ENCODE data around the gene PPP1R7. TPM values are rescaled to one million over a fixed set of nuclear protein-coding genes. Genes with fewer than 3 reads are reported as not detected.

Gene PPP1R7
- total and polyA plus RNA-seq, 2 of the 4 experiments (the other 2 are of a cell fraction) = 60.8 to 70.0 TPM

GRCh38 chr2:241160318-241160717 lies 10.1 kb downstream of the PPP1R7 start:
- BruUV-seq (replicated peaks) = no TSS peak
- Histone ChIP-seq H4K91ac (ENCODE audit: insufficient read depth, low read depth, low read length) (no peak overlapping the region), H3K56ac (ENCODE audit: extremely low read depth, insufficient read depth, low read length) (no peak overlapping the region), H3K27me3 (ENCODE audit: control insufficient read depth, insufficient read depth, low read length) (no peaks in the 10 kb centered on the region), H2AK9ac (replicated peaks; ENCODE audit: low read depth, low read length, poor library complexity) (no peak overlapping the region), H3K79me1 (ENCODE audit: low read depth in 1 of 2, low read length in 2 of 2) (peaks cover 10 to 26% of the 10 kb centered on the region in 2 experiments; a peak in 3 of 4 replicates), H3K4me3 (ENCODE audit: insufficient read depth, low read depth, low read length) (no peak overlapping the region), H3K23ac (ENCODE audit: low read depth, low read length) (no peak overlapping the region), H2BK15ac (ENCODE audit: low read depth, low read length) (no peak overlapping the region), H3K14ac (replicated peaks; ENCODE audit: low read depth, low read length) (no peak overlapping the region), H3K9me3 (ENCODE audit: control insufficient read depth, insufficient read depth, low read length) (no peaks in the 10 kb centered on the region), H2BK20ac (ENCODE audit: low read depth, low read length) (no peak overlapping the region), H2AK5ac (ENCODE audit: low read depth, low read length) (no peak overlapping the region), H3K18ac (ENCODE audit: low read depth, low read length) (no peak overlapping the region), H3K36me3 (ENCODE audit: control insufficient read depth, insufficient read depth, low read length) (peaks cover 33% of the 10 kb centered on the region), H2BK5ac (ENCODE audit: low read depth, low read length, poor library complexity, severe bottlenecking) (no peak overlapping the region), H3K27ac (ENCODE audit: insufficient read depth, low read length) (no peak overlapping the region), H3K9me1 (ENCODE audit: insufficient read depth, low read length) (peaks cover 15% of the 10 kb centered on the region), H3K4ac (ENCODE audit: low read depth, low read length) (no peak overlapping the region), H4K8ac (ENCODE audit: low read depth in 2 of 2, low read length in 2 of 2) (no peak overlapping the region), H3K4me2 (ENCODE audit: low read depth, low read length) (no peak overlapping the region), H4K20me1 (ENCODE audit: insufficient read depth, low read length) (peaks cover 8% of the 10 kb centered on the region), H2BK120ac (ENCODE audit: low read depth, low read length) (no peak overlapping the region), H3K9ac (ENCODE audit: low read depth, low read length) (no peak overlapping the region), H3K4me1 (ENCODE audit: control insufficient read depth, insufficient read depth, low read length) (peaks cover 9% of the 10 kb centered on the region), H4K5ac (ENCODE audit: low read depth, low read length) (no peak overlapping the region), H2AFZ (replicated peaks; ENCODE audit: low read length, poor library complexity) (no peak overlapping the region)
- DNase-seq (no peak), ATAC-seq (ENCODE audit: low read depth) (no peak)
- WGBS, 2 experiments (ENCODE audit: extremely low coverage in 2 of 2, insufficient read length in 1 of 2) = 100% methylated on average over 2 of the region's 7 CpGs; no CpG with 5 or more reads in 1 of the 2 experiments
- in situ Hi-C loops (cut with MboI; ENCODE audit: low sequenced_read_pairs) = no loop called here
- dilution Hi-C loops (cut with HindIII; ENCODE audit: low sequenced_read_pairs, unreplicated experiment) = no loop called here
- intact Hi-C loops (cut with micrococcal nuclease) = no loop called here
- ChIA-PET CTCF (no interaction called here), POLR2A (ENCODE audit: unreplicated experiment) (no interaction called here)
- no peak for TF ChIP-seq POLR2A (IDR thresholded peaks at IDR 0.05; ENCODE audit: low read depth, low read length)

Data from IMR-90 (cell line).